IPS-NIHi11 (cell line): Measurements from ENCODE around the gene MBD5.

ENCODE experiments used
- DNase-seq: peaks from one replicate; pipeline ENCODE4 v3.0.0; 2012; ENCODE audit warnings: mixed read lengths, low spot score

Gene MBD5

GRCh38 chr2:148122788-148123187 lies 101.9 kb downstream of the MBD5 start:
- no peak for DNase-seq

- DNase-seq, result no peak
Observed at GRCh38 chr2:148124271-148124670, 103.4 kb downstream of the MBD5 start.

- no peak for DNase-seq
Observed at GRCh38 chr2:148130581-148130980, 109.7 kb downstream of the MBD5 start.

DNA sequence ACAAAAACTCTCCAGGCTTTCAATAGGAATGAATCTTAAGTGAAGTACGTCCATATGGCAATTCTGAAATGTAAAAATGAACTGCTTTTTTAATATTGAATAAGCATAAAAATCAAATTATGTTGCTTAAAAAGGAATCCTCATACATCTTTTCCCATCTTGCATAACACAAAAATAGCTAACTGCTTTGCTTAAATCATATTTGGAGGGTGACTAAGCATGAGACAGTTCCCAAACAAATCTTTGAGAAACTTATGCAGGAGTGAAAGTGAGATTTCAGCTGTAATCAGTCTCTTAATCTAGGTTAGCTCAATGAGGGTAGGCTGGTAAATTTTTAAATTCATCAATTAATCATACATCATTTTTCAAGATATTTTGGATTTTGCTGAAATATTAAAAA lies 111.5 kb downstream of the MBD5 start:
- no peak for DNase-seq

- DNase-seq, result no peak
Observed at GRCh38 chr2:148135705-148136104, 114.8 kb downstream of the MBD5 start.

DNA sequence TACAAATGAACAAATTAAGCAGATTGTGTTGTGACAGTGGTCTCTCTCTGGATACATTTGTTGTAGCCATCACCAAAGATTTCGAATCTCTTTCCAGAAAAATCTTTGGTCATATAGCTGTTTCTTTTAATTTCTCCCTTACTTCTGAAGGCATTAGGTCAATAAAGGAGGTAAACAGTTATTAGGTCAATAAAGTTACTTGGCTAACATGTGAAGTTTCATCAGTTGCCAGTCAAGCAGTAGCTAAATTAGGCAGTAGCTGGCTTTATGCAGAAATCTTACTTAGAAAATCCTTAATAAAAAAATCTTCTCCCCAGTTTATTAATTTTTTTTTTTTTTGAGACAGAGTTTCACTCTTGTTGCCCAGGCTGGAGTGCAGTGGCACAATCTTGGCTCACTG lies 115.5 kb downstream of the MBD5 start:
- no peak for DNase-seq

GRCh38 chr2:148161909-148162435 lies 141.1 kb downstream of the MBD5 start:
- no peak for DNase-seq

DNA sequence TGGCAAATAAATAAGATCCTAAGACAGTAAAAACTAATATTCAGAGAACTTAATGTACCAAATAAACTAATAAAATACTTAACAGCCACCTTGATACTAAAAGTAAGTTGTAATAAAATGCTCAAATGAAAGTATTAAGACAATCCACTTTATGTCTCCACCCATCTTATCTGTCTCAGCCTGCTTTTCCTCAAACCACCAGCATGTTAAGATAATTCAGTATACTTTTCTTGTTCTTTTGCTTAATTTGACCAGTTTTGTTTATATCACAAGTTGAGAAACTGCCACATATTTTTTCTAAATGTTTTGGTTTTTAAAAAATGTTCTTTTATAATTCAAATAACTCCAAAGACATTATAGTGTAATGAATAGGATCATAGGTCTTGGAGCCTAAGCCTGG lies 142.0 kb downstream of the MBD5 start:
- no peak for DNase-seq

DNA sequence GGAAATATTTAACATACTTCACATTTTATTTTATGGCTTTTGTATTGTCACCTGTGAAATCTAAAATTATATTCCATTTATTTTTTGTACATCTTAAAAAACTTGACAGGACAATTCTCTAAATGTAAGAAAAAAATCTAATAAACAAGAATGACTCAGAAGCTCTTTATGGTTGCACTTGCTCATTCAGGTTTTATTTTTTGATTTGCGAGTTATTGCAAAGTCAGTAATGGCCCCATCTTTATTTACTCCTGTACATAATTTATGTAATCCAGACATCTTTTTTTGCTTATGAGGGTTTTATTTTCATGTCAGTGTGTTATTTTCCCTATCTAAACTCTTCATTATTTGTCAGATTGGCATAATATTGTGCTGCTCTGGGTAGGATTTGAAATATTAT lies 145.1 kb downstream of the MBD5 start:
- no peak for DNase-seq

GRCh38 chr2:148167241-148167766 lies 146.4 kb downstream of the MBD5 start:
- no peak for DNase-seq

DNA sequence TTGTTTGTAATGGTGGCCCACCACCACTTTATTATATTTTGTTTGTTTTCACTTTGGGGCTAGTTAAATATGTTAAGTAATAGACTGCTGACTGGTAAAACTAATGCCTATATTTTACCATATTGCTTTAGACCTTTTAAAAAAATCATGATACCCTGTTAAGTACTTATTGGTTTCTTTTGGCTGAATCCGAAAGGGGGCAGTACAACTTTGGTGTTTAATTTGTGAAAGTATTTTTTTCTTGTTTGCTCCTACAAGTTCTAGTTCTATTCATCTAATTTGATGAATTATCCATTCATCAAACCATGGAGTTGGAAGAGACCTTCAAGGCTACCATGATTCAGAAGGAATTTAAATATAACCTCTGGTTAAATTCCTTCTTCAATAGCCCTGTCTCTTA lies 147.0 kb downstream of the MBD5 start:
- DNase-seq, result no peak

DNA sequence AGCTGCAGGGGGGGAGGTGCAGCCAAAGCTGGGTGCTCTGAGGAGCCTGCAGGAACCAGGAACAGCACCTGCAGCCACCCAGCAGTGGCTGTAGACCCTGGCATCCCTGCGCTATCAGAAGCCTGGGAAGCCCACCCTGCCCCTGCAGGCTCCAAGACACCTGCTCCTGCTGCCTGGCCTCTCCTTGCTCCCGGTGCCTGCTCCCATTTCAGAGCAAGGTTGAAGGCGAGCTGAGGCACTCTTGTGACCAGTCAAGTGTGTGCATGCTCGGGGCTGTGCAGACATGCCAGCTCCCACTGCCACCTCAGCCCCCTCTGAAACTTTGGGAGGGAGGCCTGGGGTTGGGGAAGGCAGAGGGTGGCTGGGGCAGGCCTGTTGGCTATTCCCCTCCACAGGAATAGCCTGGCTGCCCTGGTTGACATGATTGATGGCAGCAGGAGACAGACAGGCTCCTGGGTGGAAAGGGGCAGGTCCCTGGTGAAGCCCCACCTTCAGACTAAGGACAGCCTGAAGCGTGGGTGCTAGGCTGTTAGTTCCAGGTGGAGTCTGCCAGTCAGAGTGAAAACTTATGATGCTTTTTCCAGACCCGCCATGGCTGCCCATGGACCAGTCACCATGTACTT lies 151.4 kb downstream of the MBD5 start:
- no peak for DNase-seq

GRCh38 chr2:148173168-148173567 lies 152.3 kb downstream of the MBD5 start:
- no peak for DNase-seq

DNA sequence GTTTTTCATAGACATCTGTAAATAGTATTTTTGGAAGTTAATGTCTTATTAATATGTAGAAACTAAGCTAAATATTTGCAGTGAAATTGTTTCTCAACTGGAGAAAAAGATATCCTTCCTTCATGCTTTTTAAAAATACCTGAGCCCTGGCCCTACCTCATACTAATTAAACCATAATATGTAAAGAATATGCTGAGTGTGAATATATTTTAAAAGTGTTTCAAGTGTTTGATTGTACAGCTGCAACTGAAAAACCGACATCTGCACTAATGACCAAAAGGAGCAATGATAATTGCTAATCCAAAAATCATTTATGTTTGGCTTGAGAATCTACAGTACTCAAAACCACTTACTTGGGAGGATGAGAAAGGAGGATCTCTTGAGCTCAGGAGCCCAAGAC lies 156.7 kb downstream of the MBD5 start:
- no peak for DNase-seq

GRCh38 chr2:148179724-148180123 lies 158.8 kb downstream of the MBD5 start:
- DNase-seq, result no peak

DNA sequence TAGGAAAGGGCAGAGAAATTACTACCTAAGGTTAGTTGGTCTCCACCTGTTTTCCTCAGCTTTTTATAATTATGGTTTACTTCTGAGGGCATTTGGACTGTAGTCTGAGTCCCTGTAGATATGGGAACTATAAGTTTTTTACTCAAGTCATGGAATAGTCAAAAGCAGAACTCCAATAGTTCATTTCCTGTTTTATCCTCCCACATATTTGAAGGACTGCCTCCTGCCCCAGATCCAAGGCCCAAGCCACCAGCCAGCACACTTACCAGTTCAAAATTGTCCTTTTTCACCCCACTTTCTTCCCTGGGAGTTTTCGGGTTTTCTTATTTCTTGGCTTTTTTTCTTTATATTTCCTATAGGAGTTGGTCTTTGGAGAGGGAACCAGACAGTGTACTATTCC lies 164.1 kb downstream of the MBD5 start:
- DNase-seq, result no peak

GRCh38 chr2:148194882-148195281 lies 174.0 kb downstream of the MBD5 start:
- DNase-seq, result no peak

GRCh38 chr2:148201075-148202004 lies 180.4 kb downstream of the MBD5 start:
- DNase-seq, result peak; percentile 36

- no peak for DNase-seq
Observed at GRCh38 chr2:148202237-148202636, 181.3 kb downstream of the MBD5 start.

GRCh38 chr2:148207111-148207510 lies 186.2 kb downstream of the MBD5 start:
- no peak for DNase-seq

GRCh38 chr2:148209603-148210002 lies 188.7 kb downstream of the MBD5 start:
- no peak for DNase-seq

GRCh38 chr2:148218326-148219075 lies 197.6 kb downstream of the MBD5 start:
- no peak for DNase-seq
